ENCODE results near the gene ZNF563.

DNA sequence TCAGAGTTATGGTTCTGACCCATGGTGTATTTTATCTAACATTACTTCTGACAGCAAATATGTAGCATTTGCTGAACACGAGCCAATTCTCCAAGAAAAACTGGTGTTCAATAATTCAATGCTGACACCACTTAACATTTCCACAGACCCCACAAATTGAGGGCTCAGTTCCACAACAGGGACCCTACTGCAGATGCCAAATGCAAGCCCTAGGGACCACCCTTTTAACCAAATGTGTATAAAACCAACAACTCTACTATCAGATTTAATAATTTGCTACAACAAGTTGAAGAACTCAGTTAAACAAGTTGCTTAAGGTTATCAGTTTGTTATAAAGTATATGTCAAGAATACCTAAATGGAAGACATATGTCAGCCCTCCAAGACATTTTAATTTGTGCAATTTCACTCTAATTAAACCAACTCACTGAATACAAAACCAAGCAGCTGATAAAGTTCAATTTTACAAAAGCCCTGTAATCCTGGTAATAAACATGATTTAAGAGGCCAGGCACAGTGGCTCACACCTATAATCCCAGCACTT lies 45.4 kb downstream of the ZNF563 start:
- TF ChIP-seq, protein P1, sequence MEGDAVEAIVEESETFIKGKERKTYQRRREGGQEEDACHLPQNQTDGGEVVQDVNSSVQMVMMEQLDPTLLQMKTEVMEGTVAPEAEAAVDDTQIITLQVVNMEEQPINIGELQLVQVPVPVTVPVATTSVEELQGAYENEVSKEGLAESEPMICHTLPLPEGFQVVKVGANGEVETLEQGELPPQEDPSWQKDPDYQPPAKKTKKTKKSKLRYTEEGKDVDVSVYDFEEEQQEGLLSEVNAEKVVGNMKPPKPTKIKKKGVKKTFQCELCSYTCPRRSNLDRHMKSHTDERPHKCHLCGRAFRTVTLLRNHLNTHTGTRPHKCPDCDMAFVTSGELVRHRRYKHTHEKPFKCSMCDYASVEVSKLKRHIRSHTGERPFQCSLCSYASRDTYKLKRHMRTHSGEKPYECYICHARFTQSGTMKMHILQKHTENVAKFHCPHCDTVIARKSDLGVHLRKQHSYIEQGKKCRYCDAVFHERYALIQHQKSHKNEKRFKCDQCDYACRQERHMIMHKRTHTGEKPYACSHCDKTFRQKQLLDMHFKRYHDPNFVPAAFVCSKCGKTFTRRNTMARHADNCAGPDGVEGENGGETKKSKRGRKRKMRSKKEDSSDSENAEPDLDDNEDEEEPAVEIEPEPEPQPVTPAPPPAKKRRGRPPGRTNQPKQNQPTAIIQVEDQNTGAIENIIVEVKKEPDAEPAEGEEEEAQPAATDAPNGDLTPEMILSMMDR (IDR thresholded peaks at IDR 0.05; ENCODE audit: low read depth, low read length), result no peak
- TF ChIP-seq POLR2A (IDR thresholded peaks at IDR 0.05; ENCODE audit: extremely low read depth, insufficient read length) (no peak), MYC (IDR thresholded peaks at IDR 0.05; ENCODE audit: low read depth, low read length) (no peak)

Data from NB4 (cell line).